WTC11 (cell line): Measurements from ENCODE around the gene SLC13A2.

Experiments used
- CBFB ChIP-seq: sonication (generic); formaldehyde crosslinking; IDR thresholded peaks from 2 replicates; pipeline ENCODE4 v1.8.1; 2022; ENCODE audit warnings: mild to moderate bottlenecking, low read depth, missing genetic modification reagents
- CTCF ChIP-seq: fragments of 200-600 bp; IDR thresholded peaks from 2 replicates; pipeline ENCODE4 v1.8.0; 2022; ENCODE audit warnings: antibody characterized with exemption
- E2F5 ChIP-seq: sonication (generic); formaldehyde crosslinking; IDR thresholded peaks from 2 replicates; pipeline ENCODE4 v1.8.1; 2022; ENCODE audit warnings: mild to moderate bottlenecking, moderate library complexity, missing genetic modification reagents
- MAX ChIP-seq: sonication (generic); formaldehyde crosslinking; IDR thresholded peaks from 2 replicates; pipeline ENCODE4 v1.8.0; 2022; ENCODE audit warnings: mild to moderate bottlenecking, missing genetic modification reagents
- NR2C2 ChIP-seq: sonication (generic); formaldehyde crosslinking; IDR thresholded peaks from 2 replicates; pipeline ENCODE4 v1.8.0; 2022; ENCODE audit warnings: mild to moderate bottlenecking, missing genetic modification reagents
- TEAD1 ChIP-seq: sonication (generic); formaldehyde crosslinking; IDR thresholded peaks from 2 replicates; pipeline ENCODE4 v1.8.0; 2022; ENCODE audit warnings: mild to moderate bottlenecking, missing genetic modification reagents
- USF2 ChIP-seq: sonication (generic); formaldehyde crosslinking; IDR thresholded peaks from 2 replicates; pipeline ENCODE4 v1.8.1; 2023; ENCODE audit warnings: mild to moderate bottlenecking, missing genetic modification reagents, moderate library complexity
- ZNF532 ChIP-seq: fragments of 250-450 bp; sonication (Bioruptor Pico); IDR thresholded peaks from 2 replicates; pipeline ENCODE4 v1.9.0; 2021; ENCODE audit warnings: mild to moderate bottlenecking, borderline replicate concordance

GRCh38 chr17:28507567-28508203, 34.2 kb downstream of the SLC13A2 start:
- TF ChIP-seq TEAD1 (CRISPR knock-in tag): no peak
- TF ChIP-seq CTCF: no peak
- no peak for TF ChIP-seq MAX (CRISPR knock-in tag)
- no peak for TF ChIP-seq USF2 (CRISPR knock-in tag)
- TF ChIP-seq ZNF532: no peak
- no peak for TF ChIP-seq E2F5 (CRISPR knock-in tag)
- no peak for TF ChIP-seq NR2C2 (CRISPR knock-in tag)
- no peak for TF ChIP-seq CBFB
